ENCODE measurements around the gene IFFO2.
A peak's percentile ranks its signal among the peaks of the same experiment; 100 is the strongest.

IFFO2 gene

GRCh38 chr1:18924221-18924691 is 32.2 kb downstream of the IFFO2 start:
- TF ChIP-seq CTCF (IDR thresholded peaks at IDR 0.05), result no peak

- TF ChIP-seq CTCF (IDR thresholded peaks at IDR 0.05), result no peak
Measured at GRCh38 chr1:18923756-18924211, 32.7 kb downstream of the IFFO2 start.

GRCh38 chr1:18922848-18923755 is 33.4 kb downstream of the IFFO2 start:
- no peak for TF ChIP-seq CTCF (IDR thresholded peaks at IDR 0.05)

- TF ChIP-seq CTCF (IDR thresholded peaks at IDR 0.05), result no peak
Measured at GRCh38 chr1:18922319-18922726, 34.2 kb downstream of the IFFO2 start.

- peak; percentile 15; the same call in 1 of the 2 replicates for TF ChIP-seq CTCF (IDR thresholded peaks at IDR 0.05)
Measured at GRCh38 chr1:18921516-18922251, 34.8 kb downstream of the IFFO2 start.

- no peak for TF ChIP-seq CTCF (IDR thresholded peaks at IDR 0.05)
Measured at GRCh38 chr1:18920931-18921330, 35.5 kb downstream of the IFFO2 start.

GRCh38 chr1:18919956-18920355 is 36.5 kb downstream of the IFFO2 start:
- no peak for TF ChIP-seq CTCF (IDR thresholded peaks at IDR 0.05)

Data from LNCAP (cell line).